ENCODE measurements around the gene EPB41L2.

GRCh38 chr6:130931683-130932082 lies 131.4 kb downstream of the EPB41L2 start:
- TF ChIP-seq CTCF (IDR thresholded peaks at IDR 0.05) (no peak), POLR2AphosphoS5 (IDR thresholded peaks at IDR 0.05) (no peak), EP300 (IDR thresholded peaks at IDR 0.05) (no peak)

Data from esophagus muscularis mucosa (tissue), 4 donors.